SU-DHL-6 (cell line): ENCODE data around the gene SLC39A11.

Experiments used
- CTCF ChIP-seq: fragments of 200-600 bp; sonication (generic); IDR thresholded peaks from one replicate; pipeline ENCODE4 v1.5.1; 2017; ENCODE audit warnings: antibody characterized with exemption, mild to moderate bottlenecking, low read length, moderate library complexity; ENCODE audit not compliant: insufficient read depth, poor library complexity, severe bottlenecking
- EZH2phosphoT487 ChIP-seq: fragments of 200-600 bp; sonication (generic), shearing (Covaris generic); conservative IDR thresholded peaks from 2 replicates; pipeline ENCODE4 v1.6.1; 2018; ENCODE audit warnings: mild to moderate bottlenecking, antibody characterized with exemption, low read length, moderate library complexity, mixed read lengths

GRCh38 chr17:72840019-72840418 lies 252.5 kb downstream of the SLC39A11 start:
- no peak for TF ChIP-seq CTCF
- TF ChIP-seq EZH2phosphoT487: no peak
